HEK293 (cell line): ENCODE measurements around the gene HHIPL1.

Source experiments
- CTCF ChIA-PET: fragments of 350-600 bp; formaldehyde crosslinking; extraction: SDS; loops from one replicate; lab custom pipeline; 2021; ENCODE audit warnings: antibody characterized with exemption; lab: Yijun Ruan, JAX
- POLR2A ChIA-PET: fragments of 300-600 bp; formaldehyde crosslinking; extraction: SDS; loops from one replicate; lab custom pipeline; 2020; ENCODE audit warnings: antibody characterized with exemption, inconsistent platforms; lab: Yijun Ruan, JAX
- H3K27ac ChIP-seq: fragments of 200-500 bp; sonication (Bioruptor generic); 2 replicates; pipeline ENCODE4 v1.5.1; 2014; ENCODE audit warnings: low read depth, low read length, control low read depth, inconsistent platforms; ENCODE audit errors: extremely low read depth
- H3K36me3 ChIP-seq, 2 experiments: fragments of 200-500 bp in 1 of 2; sonication (Bioruptor generic) in 1 of 2; 1 replicate in 1 of 2; 2 replicates in 1 of 2; pipeline ENCODE4 v1.5.1; 2014 to 2017; ENCODE audit warnings: inconsistent platforms in 2 of 2, low read length in 2 of 2; ENCODE audit not compliant: control insufficient read depth in 2 of 2, insufficient read depth in 1 of 2
- H3K4me1 ChIP-seq: fragments of 200-500 bp; sonication (Bioruptor generic); 2 replicates; pipeline ENCODE4 v1.5.1; 2014; ENCODE audit warnings: mild to moderate bottlenecking, low read length, inconsistent platforms; ENCODE audit not compliant: control insufficient read depth, insufficient read depth
- H3K4me3 ChIP-seq: 2 replicates; pipeline ENCODE4 v1.5.1; 2011; ENCODE audit warnings: low read depth, mild to moderate bottlenecking, control low read depth, low read length, moderate library complexity
- H3K9me3 ChIP-seq: fragments of 200-500 bp; sonication (Bioruptor generic); 2 replicates; pipeline ENCODE4 v1.5.1; 2014; ENCODE audit warnings: low read depth, low read length, inconsistent platforms; ENCODE audit not compliant: control insufficient read depth, insufficient read depth
- GLIS1 ChIP-seq: fragments of 450-650 bp; formaldehyde crosslinking; IDR thresholded peaks from 2 replicates; pipeline ENCODE4 v1.5.1; 2016; ENCODE audit warnings: missing biosample characterization, missing genetic modification characterization
- ZBTB21 ChIP-seq: fragments of 450-650 bp; formaldehyde crosslinking; IDR thresholded peaks from 2 replicates; pipeline ENCODE4 v1.5.1; 2017; ENCODE audit warnings: missing biosample characterization, missing genetic modification characterization
- ZFHX2 ChIP-seq: fragments of 450-650 bp; formaldehyde crosslinking; conservative IDR thresholded peaks from 2 replicates; pipeline ENCODE4 v1.5.1; 2016; ENCODE audit warnings: missing biosample characterization, missing genetic modification characterization
- ZFP41 ChIP-seq: fragments of 450-650 bp; formaldehyde crosslinking; IDR thresholded peaks from 2 replicates; pipeline ENCODE4 v1.5.1; 2016; ENCODE audit warnings: missing biosample characterization, missing genetic modification characterization, borderline replicate concordance
- ZIC2 ChIP-seq: fragments of 450-650 bp; formaldehyde crosslinking; IDR thresholded peaks from 2 replicates; pipeline ENCODE4 v1.5.1; 2016; ENCODE audit warnings: missing biosample characterization, missing genetic modification characterization
- ZNF114 ChIP-seq: fragments of 450-650 bp; formaldehyde crosslinking; IDR thresholded peaks from 2 replicates; pipeline ENCODE4 v1.5.0; 2017; ENCODE audit warnings: missing biosample characterization, missing genetic modification characterization
- ZNF174 ChIP-seq: fragments of 450-650 bp; formaldehyde crosslinking; IDR thresholded peaks from 2 replicates; pipeline ENCODE4 v1.5.0; 2017; ENCODE audit warnings: missing biosample characterization, mild to moderate bottlenecking, missing genetic modification characterization
- ZNF221 ChIP-seq: fragments of 450-650 bp; formaldehyde crosslinking; IDR thresholded peaks from 2 replicates; pipeline ENCODE4 v1.5.1; 2017; ENCODE audit warnings: missing biosample characterization, missing genetic modification characterization, borderline replicate concordance
- ZNF239 ChIP-seq: fragments of 450-650 bp; formaldehyde crosslinking; IDR thresholded peaks from 2 replicates; pipeline ENCODE4 v1.5.1; 2016; ENCODE audit warnings: missing biosample characterization, missing genetic modification characterization
- ZNF274 ChIP-seq, 2 experiments: fragments of 200-500 bp in 1 of 2; fragments of 450-650 bp in 1 of 2; sonication (Bioruptor generic) in 1 of 2; formaldehyde crosslinking in 1 of 2; IDR thresholded peaks; 2 replicates each; pipeline versions ENCODE4 v1.5.1 to v1.6.1; 2014 to 2016; ENCODE audit warnings: borderline replicate concordance in 1 of 2, inconsistent platforms in 1 of 2, low read length in 1 of 2, missing biosample characterization in 1 of 2, missing genetic modification characterization in 1 of 2
- ZNF366 ChIP-seq: fragments of 450-650 bp; formaldehyde crosslinking; conservative IDR thresholded peaks from 2 replicates; pipeline ENCODE4 v1.5.1; 2016; ENCODE audit warnings: missing biosample characterization, missing genetic modification characterization
- ZNF600 ChIP-seq: fragments of 450-650 bp; formaldehyde crosslinking; IDR thresholded peaks from 2 replicates; pipeline ENCODE4 v1.5.1; 2016; ENCODE audit warnings: missing biosample characterization, missing genetic modification characterization
- ZNF76 ChIP-seq: fragments of 450-650 bp; formaldehyde crosslinking; IDR thresholded peaks from 2 replicates; pipeline ENCODE4; 2016; ENCODE audit warnings: low read depth, missing biosample characterization, missing genetic modification characterization, borderline replicate concordance
- ZNF791 ChIP-seq: fragments of 450-650 bp; formaldehyde crosslinking; IDR thresholded peaks from 2 replicates; pipeline ENCODE4 v1.5.1; 2016; ENCODE audit warnings: missing biosample characterization, missing genetic modification characterization
- ZNF837 ChIP-seq: fragments of 450-650 bp; formaldehyde crosslinking; IDR thresholded peaks from 2 replicates; pipeline ENCODE4 v1.5.1; 2016; ENCODE audit warnings: missing biosample characterization, missing genetic modification characterization
- TF ChIP-seq, protein P1 (sequence below): fragments of 450-650 bp; formaldehyde crosslinking; IDR thresholded peaks from 2 replicates; pipeline ENCODE4 v1.5.1; 2016; ENCODE audit warnings: missing biosample characterization, missing genetic modification characterization
- TF ChIP-seq, protein P2 (sequence below): fragments of 450-650 bp; formaldehyde crosslinking; conservative IDR thresholded peaks from 2 replicates; pipeline ENCODE4 v1.5.1; 2016; ENCODE audit warnings: low read depth, missing biosample characterization, missing genetic modification characterization

Gene HHIPL1

DNA sequence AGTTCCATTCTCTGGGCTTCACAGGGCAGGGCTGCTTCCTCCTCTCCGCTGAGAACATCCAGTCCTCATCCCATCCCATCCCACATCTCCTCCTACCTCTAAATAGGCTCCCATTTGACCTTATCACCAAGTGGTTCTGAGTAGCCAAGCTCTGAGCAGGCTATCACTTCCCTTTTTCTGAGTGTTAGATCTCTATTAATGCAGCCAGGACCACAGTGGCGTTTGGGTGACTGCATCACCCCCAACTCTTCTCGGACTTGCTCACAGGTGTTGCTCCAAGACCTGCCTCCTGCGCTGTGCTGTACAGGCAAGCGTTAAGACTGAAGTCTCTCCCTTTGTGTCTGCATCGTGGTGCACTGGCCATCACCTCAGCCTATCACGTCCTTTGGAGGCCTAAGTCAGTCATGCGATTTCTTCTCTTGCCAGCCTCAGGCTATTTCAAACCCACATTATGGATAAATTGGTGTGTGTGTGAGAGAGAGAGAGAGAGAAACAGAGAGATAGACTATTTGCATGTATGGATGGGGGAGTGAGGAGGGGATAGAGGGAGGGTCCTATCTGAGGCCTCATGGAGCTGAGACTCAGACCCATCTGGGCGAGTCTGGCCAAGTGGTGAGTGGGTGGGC lies 12.4 kb upstream of the HHIPL1 start:
- Histone ChIP-seq H3K4me3 (no peak overlapping the region), H3K9me3 (no peaks in the 10 kb centered on the region), H3K36me3 (no peaks in the 10 kb centered on the region), H3K27ac (no peak overlapping the region), H3K4me1 (no peaks in the 10 kb centered on the region)
- CTCF ChIA-PET = interaction anchor here (1.2 kb wide), 1 partner anchor 12 kb away, joined by 3 read pairs; no protein-coding TSS in a partner anchor
- TF ChIP-seq ZNF837 (tag by site-specific recombination) (no peak), ZFP41 (no peak), ZFHX2 (tag by site-specific recombination) (peak; percentile 38; the same call in 1 of the 2 replicates)
- POLR2A ChIA-PET = no interaction called here

DNA sequence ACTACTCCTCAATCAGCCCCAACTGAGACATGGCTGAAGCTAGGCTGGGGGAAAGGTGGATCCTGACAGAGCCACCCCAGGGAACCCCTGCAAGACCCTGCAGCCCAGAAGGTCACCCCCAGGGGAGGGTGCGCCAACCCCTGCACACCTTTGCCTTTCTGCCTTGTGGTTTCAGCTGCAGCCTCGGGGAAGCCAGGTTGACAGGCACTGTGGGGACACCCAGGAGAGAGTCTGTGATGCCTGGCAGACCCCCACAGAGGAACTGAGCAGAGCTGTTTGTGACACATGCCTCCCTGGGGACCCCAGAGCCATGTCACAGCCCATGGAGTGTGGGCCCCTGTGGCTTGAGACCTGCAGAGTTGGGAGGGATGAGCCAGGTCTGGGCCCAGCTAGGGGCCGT lies 11.8 kb upstream of the HHIPL1 start:
- Histone ChIP-seq H3K36me3 (no peaks in the 10 kb centered on the region), H3K4me1 (no peaks in the 10 kb centered on the region), H3K4me3 (no peak overlapping the region), H3K27ac (no peak overlapping the region), H3K9me3 (no peaks in the 10 kb centered on the region)
- ChIA-PET CTCF (interaction anchor here (0.6 to 1.2 kb wide), 3 partner anchors 13 to 314 kb away, joined by 3 to 4 read pairs (median 3); no protein-coding TSS in a partner anchor), POLR2A (no interaction called here)
- TF ChIP-seq ZIC2 (tag by site-specific recombination) (peak; percentile 98), GLIS1 (tag by site-specific recombination) (peak; percentile 87), ZNF239 (tag by site-specific recombination) (no peak)

DNA sequence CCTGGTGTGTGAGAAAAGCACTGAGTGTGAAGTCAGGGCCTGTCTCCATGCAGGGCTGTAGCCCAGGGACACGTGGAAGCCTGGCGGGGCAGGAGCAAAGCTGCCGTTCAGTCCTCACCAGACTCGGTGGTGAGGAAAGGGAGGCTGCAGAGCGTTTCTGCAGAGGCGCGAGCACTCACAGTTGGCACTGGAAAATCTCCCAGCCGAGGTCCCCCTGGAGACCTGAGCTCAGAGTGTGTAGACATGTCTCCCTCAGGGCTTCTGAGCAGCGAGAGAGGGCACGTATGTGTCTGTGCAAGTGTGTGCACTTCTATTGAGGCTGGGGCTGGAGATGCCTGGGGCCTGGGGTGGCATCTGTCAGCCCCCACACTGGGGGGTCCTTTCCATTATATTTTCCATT lies 11.0 kb upstream of the HHIPL1 start:
- H3K36me3 ChIP-seq = no peaks in the 10 kb centered on the region
- H3K9me3 ChIP-seq = no peaks in the 10 kb centered on the region
- H3K27ac ChIP-seq = no peak overlapping the region
- TF ChIP-seq, protein P1, sequence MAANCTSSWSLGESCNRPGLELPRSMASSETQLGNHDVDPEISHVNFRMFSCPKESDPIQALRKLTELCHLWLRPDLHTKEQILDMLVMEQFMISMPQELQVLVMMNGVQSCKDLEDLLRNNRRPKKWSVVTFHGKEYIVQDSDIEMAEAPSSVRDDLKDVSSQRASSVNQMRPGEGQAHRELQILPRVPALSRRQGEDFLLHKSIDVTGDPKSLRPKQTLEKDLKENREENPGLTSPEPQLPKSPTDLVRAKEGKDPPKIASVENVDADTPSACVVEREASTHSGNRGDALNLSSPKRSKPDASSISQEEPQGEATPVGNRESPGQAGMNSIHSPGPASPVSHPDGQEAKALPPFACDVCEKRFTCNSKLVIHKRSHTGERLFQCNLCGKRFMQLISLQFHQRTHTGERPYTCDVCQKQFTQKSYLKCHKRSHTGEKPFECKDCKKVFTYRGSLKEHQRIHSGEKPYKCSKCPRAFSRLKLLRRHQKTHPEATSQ (tag by site-specific recombination) = no peak
- no peak for TF ChIP-seq ZNF791 (tag by site-specific recombination)
- TF ChIP-seq ZNF174 (tag by site-specific recombination) = no peak
- TF ChIP-seq ZNF221 (tag by site-specific recombination) = no peak
- TF ChIP-seq ZBTB21 (tag by site-specific recombination) = no peak
- TF ChIP-seq ZNF366 (tag by site-specific recombination) = no peak
- no peak for TF ChIP-seq ZNF600 (tag by site-specific recombination)
- TF ChIP-seq ZNF114 (tag by site-specific recombination) = no peak
- no peak for TF ChIP-seq ZNF274 (IDR thresholded peaks at IDR 0.05; ENCODE audit: low read length)
- TF ChIP-seq ZNF274 (tag by site-specific recombination; IDR thresholded peaks at IDR 0.05; ENCODE audit: borderline replicate concordance) = no peak
- no peak for TF ChIP-seq ZNF76
- TF ChIP-seq, protein P2, sequence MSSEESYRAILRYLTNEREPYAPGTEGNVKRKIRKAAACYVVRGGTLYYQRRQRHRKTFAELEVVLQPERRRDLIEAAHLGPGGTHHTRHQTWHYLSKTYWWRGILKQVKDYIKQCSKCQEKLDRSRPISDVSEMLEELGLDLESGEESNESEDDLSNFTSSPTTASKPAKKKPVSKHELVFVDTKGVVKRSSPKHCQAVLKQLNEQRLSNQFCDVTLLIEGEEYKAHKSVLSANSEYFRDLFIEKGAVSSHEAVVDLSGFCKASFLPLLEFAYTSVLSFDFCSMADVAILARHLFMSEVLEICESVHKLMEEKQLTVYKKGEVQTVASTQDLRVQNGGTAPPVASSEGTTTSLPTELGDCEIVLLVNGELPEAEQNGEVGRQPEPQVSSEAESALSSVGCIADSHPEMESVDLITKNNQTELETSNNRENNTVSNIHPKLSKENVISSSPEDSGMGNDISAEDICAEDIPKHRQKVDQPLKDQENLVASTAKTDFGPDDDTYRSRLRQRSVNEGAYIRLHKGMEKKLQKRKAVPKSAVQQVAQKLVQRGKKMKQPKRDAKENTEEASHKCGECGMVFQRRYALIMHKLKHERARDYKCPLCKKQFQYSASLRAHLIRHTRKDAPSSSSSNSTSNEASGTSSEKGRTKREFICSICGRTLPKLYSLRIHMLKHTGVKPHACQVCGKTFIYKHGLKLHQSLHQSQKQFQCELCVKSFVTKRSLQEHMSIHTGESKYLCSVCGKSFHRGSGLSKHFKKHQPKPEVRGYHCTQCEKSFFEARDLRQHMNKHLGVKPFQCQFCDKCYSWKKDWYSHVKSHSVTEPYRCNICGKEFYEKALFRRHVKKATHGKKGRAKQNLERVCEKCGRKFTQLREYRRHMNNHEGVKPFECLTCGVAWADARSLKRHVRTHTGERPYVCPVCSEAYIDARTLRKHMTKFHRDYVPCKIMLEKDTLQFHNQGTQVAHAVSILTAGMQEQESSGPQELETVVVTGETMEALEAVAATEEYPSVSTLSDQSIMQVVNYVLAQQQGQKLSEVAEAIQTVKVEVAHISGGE (tag by site-specific recombination) = no peak
- POLR2A ChIA-PET = no interaction called here
- no peak overlapping the region for H3K4me3 ChIP-seq
- H3K4me1 ChIP-seq = no peaks in the 10 kb centered on the region
- CTCF ChIA-PET = interaction anchor here (0.5 to 0.6 kb wide), 3 partner anchors 114 to 391 kb away, joined by 3 to 4 read pairs (median 4); no protein-coding TSS in a partner anchor
